Sigmoid colon (tissue), 4 donors: Measurements from ENCODE around the gene DAGLB.

Experiments used
- CTCF ChIP-seq, 4 experiments: fragments of 450-650 bp in 3 of 4; fragments of 200-600 bp in 1 of 4; IDR thresholded peaks; one replicate each; pipeline ENCODE4 v1.5.1; 2016 to 2019; ENCODE audit warnings: antibody characterized with exemption in 4 of 4, mild to moderate bottlenecking in 3 of 4, moderate library complexity in 2 of 4
- EP300 ChIP-seq, 4 donors: sonication (generic); formaldehyde crosslinking; IDR thresholded peaks; one replicate each; pipeline ENCODE4 v1.6.1; 2017; ENCODE audit warnings: antibody characterized with exemption in 4 of 4
- POLR2A ChIP-seq, 2 donors: fragments of 450-650 bp; IDR thresholded peaks; one replicate each; pipeline ENCODE4 v1.6.1; 2016; ENCODE audit warnings: antibody characterized with exemption in 2 of 2, mild to moderate bottlenecking in 2 of 2, moderate library complexity in 2 of 2

DNA sequence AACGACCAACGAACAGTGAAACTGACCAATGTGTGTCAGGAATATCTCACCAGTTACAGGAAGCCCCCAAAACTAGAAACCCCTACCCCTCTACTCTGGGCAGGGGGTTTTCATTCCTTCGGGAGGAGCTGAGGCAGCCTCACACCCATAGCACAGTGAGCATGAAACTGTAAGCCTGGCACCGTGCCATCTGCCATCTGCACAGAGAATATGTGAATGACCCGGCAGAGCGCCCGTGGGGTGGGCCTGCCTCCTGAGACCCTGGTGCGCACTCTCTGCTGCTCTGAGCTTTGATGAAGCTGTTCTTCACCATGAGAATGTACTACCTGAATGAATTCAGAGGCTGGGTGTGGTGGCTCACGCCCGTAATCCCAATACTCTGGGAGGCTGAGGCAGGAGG, 27.1 kb downstream of the DAGLB start:
- no peak for TF ChIP-seq POLR2A (IDR thresholded peaks at IDR 0.05)
- no peak for TF ChIP-seq CTCF (IDR thresholded peaks at IDR 0.05)
- no peak for TF ChIP-seq EP300 (IDR thresholded peaks at IDR 0.05)
